ENCODE results near the gene HAUS1. TPM values are rescaled to one million over a fixed set of nuclear protein-coding genes. Genes with fewer than 3 reads are reported as not detected.
A peak's percentile ranks its signal among the peaks of the same experiment; 100 is the strongest.

Gene HAUS1
- total and polyA plus RNA-seq, 2 donors (not counting 1 experiment from before 2014, with no cell fraction given): 11.9 to 30.9 TPM

GRCh38 chr18:46174342-46175041, 70.3 kb downstream of the HAUS1 start:
- TF ChIP-seq EZH2 (IDR thresholded peaks at IDR 0.05; ENCODE audit: borderline replicate concordance, insufficient read depth, low read depth, low read length, poor library complexity, severe bottlenecking) (no peak), CTCF (IDR thresholded peaks at IDR 0.05) (no peak)
- Histone ChIP-seq H3K9ac (ENCODE audit: low read length) (peak overlapping the region; percentile 93), H3K4me3 (ENCODE audit: control extremely low read depth in 1 of 5, extremely low read depth in 1 of 5, insufficient read depth in 1 of 5, low read depth in 2 of 5, low read length in 4 of 5) (peak overlapping the region; percentile 13 to 100 (median 98)), H3K36me3 (replicated peaks in 1 of 2; ENCODE audit: control extremely low read depth in 1 of 2, control insufficient read depth in 1 of 2, extremely low read depth in 1 of 2, insufficient read depth in 2 of 2, low read length in 1 of 2) (no peaks in the 10 kb centered on the region), H3K27ac (ENCODE audit: low read length in 2 of 2) (peak overlapping the region; percentile 88 to 94), H3K27me3 (replicated peaks in 1 of 4; ENCODE audit: control extremely low read depth in 1 of 4, control insufficient read depth in 3 of 4, insufficient read depth in 4 of 4, low read length in 3 of 4) (no peaks in the 10 kb centered on the region), H2AFZ (ENCODE audit: insufficient read depth, low read depth, low read length, poor library complexity, severe bottlenecking) (peak overlapping the region; percentile 100), H4K20me1 (ENCODE audit: control insufficient read depth, insufficient read depth, low read length, poor library complexity, severe bottlenecking) (peaks cover 42% of the 10 kb centered on the region), H3K4me1 (ENCODE audit: control insufficient read depth in 2 of 2, insufficient read depth in 2 of 2, low read length in 2 of 2) (peaks cover 25 to 26% of the 10 kb centered on the region in 2 donors), H3K4me2 (replicated peaks; ENCODE audit: low read depth, low read length, poor library complexity, severe bottlenecking) (peak overlapping the region; percentile 97), H3K79me2 (ENCODE audit: control insufficient read depth, insufficient read depth, low read length) (peaks cover 56% of the 10 kb centered on the region), H3K9me3 (ENCODE audit: control extremely low read depth in 1 of 3, control insufficient read depth in 2 of 3, insufficient read depth in 1 of 3, low read length in 2 of 3) (no peaks in the 10 kb centered on the region)
- ATAC-seq (ENCODE audit: low read depth): no peak
- peak; percentile 63 for DNase-seq
- Mint-ChIP-seq H3K9me3 (ENCODE audit: insufficient read depth) (no peaks in the 10 kb centered on the region), H3K27ac (peak overlapping the region; percentile 94), H3K4me1 (peaks cover 40% of the 10 kb centered on the region), H3K4me3 (peak overlapping the region; percentile 97), H3K27me3 (no peaks in the 10 kb centered on the region)
- ChIA-PET CTCF (interaction anchor here (1.1 to 3.5 kb wide), 25 partner anchors 9 to 743 kb away, joined by 3 to 46 read pairs (median 8); partner anchors contain the start of genes ATP5F1A, KATNAL2, LOXHD1 and PIAS2), POLR2A (interaction anchor here (0.7 to 2.7 kb wide), 3 partner anchors 38 to 75 kb away, joined by 6 to 15 read pairs (median 6); no protein-coding TSS in a partner anchor)
- WGBS (ENCODE audit: insufficient coverage): under 1% methylated on average over 67 of the region's 67 CpGs
- intact Hi-C loops (cut with micrococcal nuclease): loop anchor here (1.0 to 10.0 kb wide), 4 partner anchors 30 to 1760 kb away; partner anchors contain the start of genes ATP5F1A and SMAD2

- ChIA-PET POLR2A (interaction anchor here (0.7 kb wide), 1 partner anchor 1795 kb away, joined by 3 read pairs; no protein-coding TSS in a partner anchor), CTCF (interaction anchor here (0.6 to 1.1 kb wide), 4 partner anchors 10 to 669 kb away, joined by 3 to 5 read pairs (median 3); no protein-coding TSS in a partner anchor)
- H3K9me3 ChIP-seq (ENCODE audit: control extremely low read depth in 1 of 3, control insufficient read depth in 2 of 3, insufficient read depth in 1 of 3, low read length in 2 of 3): no peaks in the 10 kb centered on the region
- peak overlapping the region; percentile 1 for H3K9ac ChIP-seq (ENCODE audit: low read length)
- H4K20me1 ChIP-seq (ENCODE audit: control insufficient read depth, insufficient read depth, low read length, poor library complexity, severe bottlenecking): peaks cover 57% of the 10 kb centered on the region
- peaks cover 71% of the 10 kb centered on the region for H3K79me2 ChIP-seq (ENCODE audit: control insufficient read depth, insufficient read depth, low read length)
- H3K36me3 ChIP-seq (replicated peaks in 1 of 2; ENCODE audit: control extremely low read depth in 1 of 2, control insufficient read depth in 1 of 2, extremely low read depth in 1 of 2, insufficient read depth in 2 of 2, low read length in 1 of 2): no peaks in the 10 kb centered on the region
- peaks cover 25 to 26% of the 10 kb centered on the region in 2 donors for H3K4me1 ChIP-seq (ENCODE audit: control insufficient read depth in 2 of 2, insufficient read depth in 2 of 2, low read length in 2 of 2)
- ATAC-seq (ENCODE audit: low read depth) (no peak), DNase-seq (no peak)
- intact Hi-C loops (cut with micrococcal nuclease): loop anchor here (10.0 kb wide), 1 partner anchor 1759 kb away; the partner anchor contains the start of gene SMAD2
- TF ChIP-seq EZH2 (IDR thresholded peaks at IDR 0.05; ENCODE audit: borderline replicate concordance, insufficient read depth, low read depth, low read length, poor library complexity, severe bottlenecking): no peak
- no peak for TF ChIP-seq CTCF (IDR thresholded peaks at IDR 0.05)
- H3K4me3 Mint-ChIP-seq: peak overlapping the region; percentile 97
- no peaks in the 10 kb centered on the region for H3K27me3 Mint-ChIP-seq
- H3K27ac Mint-ChIP-seq: no peak overlapping the region
- peaks cover 47% of the 10 kb centered on the region for H3K4me1 Mint-ChIP-seq
- no CpG with 5 or more reads among the region's 3 CpGs for WGBS (ENCODE audit: insufficient coverage)
- no peak overlapping the region for H3K4me3 ChIP-seq (ENCODE audit: control extremely low read depth in 1 of 5, extremely low read depth in 1 of 5, insufficient read depth in 1 of 5, low read depth in 2 of 5, low read length in 4 of 5)
- H3K27ac ChIP-seq (ENCODE audit: low read length in 2 of 2): no peak overlapping the region
- H3K4me2 ChIP-seq (replicated peaks; ENCODE audit: low read depth, low read length, poor library complexity, severe bottlenecking): peak overlapping the region; percentile 97
- H3K9me3 Mint-ChIP-seq (ENCODE audit: insufficient read depth): no peaks in the 10 kb centered on the region
- no peaks in the 10 kb centered on the region for H3K27me3 ChIP-seq (replicated peaks in 1 of 4; ENCODE audit: control extremely low read depth in 1 of 4, control insufficient read depth in 3 of 4, insufficient read depth in 4 of 4, low read length in 3 of 4)
- no peak overlapping the region for H2AFZ ChIP-seq (ENCODE audit: insufficient read depth, low read depth, low read length, poor library complexity, severe bottlenecking)
Observed at GRCh38 chr18:46176001-46176400, 71.8 kb downstream of the HAUS1 start.
